Stimulated activated CD4-positive, alpha-beta T cell treated with anti-CD3 and anti-CD28 coated beads, Interleukin-2, amount 100 ng/mL, for 48 hours (primary cell): Measurements from ENCODE around the gene OCSTAMP.

Source experiments
- DNase-seq, 2 donors: peaks; one replicate each; pipeline ENCODE4 v3.0.0-alpha.2; 2020

The OCSTAMP gene

DNA sequence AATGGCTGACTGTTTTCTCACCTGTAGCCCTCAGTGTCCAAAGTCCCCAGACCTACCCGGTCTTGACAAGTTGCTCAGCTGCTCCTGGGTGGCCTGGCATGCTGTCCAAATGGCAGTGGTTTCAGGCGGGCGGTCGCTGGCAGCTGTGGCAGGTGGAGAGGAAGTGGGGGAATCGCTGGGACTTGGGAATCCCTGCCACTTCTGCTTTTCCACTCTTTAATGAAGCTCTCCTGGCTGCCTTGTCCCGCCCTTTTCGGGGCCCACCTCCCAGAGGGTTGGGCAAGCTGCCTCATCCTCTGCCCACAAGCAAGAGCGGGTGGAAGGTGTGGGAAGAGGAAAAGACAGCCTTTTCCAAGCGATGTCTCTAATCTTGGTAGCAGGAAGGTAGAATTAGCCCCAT is at the start of gene OCSTAMP:
OCSTAMP (minus strand) TSS at position 194 of the 400 bp plus-strand sequence; CDS start at position 100, 94 bp downstream.
- no peak for DNase-seq

DNA sequence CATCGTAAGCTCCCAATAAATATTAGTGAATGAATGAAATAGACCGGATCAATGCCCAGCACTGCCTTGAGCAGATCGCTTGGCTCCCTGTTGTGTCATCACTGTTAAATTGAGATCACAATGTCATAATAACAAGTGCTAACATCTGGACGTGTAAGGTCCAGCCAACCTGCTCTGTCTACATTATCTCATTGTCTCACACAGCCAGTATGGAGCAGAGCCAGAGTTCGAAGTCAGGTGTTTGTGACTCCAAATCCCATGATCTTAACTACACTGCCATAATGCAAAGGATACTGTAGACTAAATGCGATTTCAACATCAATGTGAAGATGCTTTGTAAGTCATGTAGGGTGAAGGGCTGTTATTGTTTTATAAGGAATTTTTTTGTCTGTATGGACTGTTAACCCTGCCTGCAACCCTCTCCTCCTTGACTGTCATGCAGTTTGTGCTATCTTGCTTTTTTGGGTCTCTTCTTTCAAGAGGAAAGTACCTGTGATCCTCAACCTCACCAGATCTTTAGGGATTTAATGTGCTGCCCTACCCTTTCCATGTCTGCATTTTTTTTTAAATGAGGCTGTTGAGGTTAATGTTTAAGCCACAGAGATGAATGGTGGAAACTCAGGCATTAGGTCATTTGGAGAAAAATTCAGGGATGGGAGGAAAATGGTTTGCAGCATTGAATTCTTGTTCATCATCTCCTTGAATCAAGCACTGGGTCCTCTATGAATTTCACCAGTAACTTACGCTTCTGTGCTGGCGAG is 49.0 kb upstream of the OCSTAMP start:
- DNase-seq = no peak

- DNase-seq = no peak
Observed at GRCh38 chr20:46595933-46596332, 45.5 kb upstream of the OCSTAMP start.

DNA sequence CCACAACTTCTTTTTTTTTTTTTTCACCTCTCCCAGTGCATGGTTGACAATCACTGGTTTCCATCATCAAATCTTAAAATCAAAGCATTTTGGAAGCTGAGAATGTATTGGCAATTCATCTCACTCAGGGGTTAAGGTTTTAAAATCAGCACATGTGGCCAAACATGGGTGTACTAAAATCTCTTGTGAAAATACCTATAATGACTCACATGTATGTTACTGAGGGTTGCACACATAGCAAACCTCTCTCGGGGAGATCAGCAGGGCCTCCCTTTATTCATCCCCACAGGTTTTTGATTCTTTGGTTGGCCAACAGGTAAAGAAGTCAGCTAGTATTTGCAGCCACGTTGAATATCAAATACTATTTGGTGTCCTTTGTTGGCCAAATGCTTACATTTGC is 44.3 kb upstream of the OCSTAMP start:
- no peak for DNase-seq

DNA sequence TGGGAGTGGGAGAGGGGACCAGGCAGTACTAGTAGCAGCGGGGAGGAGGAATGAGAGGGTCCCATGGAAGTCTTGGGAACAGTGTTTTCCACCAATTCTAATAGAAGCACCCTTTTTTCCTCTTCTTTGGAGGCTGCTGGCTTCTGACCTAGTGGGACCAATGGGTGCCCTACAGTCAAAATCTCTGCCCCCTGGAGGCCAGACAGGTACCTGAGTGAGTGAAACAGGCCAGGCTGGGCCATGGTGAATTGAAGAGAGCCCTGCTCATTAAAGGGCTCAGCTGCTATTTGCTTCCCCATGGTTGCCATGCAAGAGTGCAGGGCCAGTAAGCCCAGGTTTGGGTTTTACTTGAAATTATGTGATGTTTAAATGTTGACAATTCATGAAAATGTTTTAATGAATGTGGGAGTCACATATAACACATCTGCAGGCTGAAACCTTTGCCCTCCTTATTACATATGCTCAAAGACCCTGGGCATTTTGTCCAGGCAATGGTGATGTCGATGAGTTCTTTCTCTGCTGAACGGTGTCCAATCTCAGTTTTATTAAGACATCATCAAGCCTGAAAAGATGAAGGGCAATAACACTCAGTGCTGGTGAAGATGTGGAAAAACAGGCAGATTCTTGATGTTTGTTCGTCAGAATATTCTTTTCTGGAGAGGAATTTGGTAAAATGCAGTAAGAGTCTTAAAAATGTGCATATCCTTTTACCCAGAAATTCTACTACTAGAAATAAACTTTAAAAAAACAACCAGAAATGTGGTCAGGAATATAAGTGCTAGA is 42.3 kb upstream of the OCSTAMP start:
- DNase-seq = peak; percentile 8 to 11

- no peak for DNase-seq
Observed at GRCh38 chr20:46590443-46590842, 40.0 kb upstream of the OCSTAMP start.

- no peak for DNase-seq
Observed at GRCh38 chr20:46588532-46589511, 38.4 kb upstream of the OCSTAMP start.

DNA sequence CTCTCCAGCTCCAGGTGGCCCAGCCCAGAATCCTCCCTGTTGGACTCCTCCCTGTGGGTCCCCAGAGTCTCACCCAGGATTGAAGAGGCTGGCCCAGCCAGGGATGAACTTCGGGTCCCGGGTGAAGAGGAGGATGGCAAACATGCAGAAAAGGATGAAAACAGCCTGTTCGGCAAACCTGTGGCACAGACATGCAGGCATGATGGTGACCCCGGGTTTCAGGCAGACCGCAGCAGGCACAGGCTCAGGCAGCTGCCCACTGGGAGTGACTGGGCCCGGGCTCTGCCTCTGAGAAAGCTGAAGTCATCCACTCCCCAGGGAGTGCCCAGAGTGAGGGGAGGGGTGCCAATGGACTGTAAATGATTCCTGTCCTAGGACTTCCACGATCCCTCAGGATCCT is 37.5 kb upstream of the OCSTAMP start:
- no peak for DNase-seq

DNA sequence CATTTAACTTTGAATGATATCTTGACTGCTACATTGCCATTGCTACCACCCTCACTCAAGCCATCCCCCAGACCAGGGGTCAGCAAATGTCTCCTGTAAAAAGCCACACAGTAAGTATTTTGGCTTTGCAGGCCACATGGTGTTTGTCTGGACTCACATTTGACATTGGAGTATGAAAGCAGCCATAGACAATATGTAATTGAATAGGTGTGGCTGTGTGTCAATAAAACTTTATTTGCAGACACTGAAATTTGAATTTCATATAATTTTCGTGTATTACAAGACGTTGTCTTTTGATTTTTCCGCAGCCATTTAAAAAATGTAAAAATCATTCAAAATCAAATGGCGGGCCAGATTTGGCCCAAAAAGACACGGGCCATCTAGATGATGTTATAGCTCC is 36.3 kb upstream of the OCSTAMP start:
- no peak for DNase-seq

- DNase-seq = no peak
Observed at GRCh38 chr20:46584508-46584907, 34.1 kb upstream of the OCSTAMP start.

DNA sequence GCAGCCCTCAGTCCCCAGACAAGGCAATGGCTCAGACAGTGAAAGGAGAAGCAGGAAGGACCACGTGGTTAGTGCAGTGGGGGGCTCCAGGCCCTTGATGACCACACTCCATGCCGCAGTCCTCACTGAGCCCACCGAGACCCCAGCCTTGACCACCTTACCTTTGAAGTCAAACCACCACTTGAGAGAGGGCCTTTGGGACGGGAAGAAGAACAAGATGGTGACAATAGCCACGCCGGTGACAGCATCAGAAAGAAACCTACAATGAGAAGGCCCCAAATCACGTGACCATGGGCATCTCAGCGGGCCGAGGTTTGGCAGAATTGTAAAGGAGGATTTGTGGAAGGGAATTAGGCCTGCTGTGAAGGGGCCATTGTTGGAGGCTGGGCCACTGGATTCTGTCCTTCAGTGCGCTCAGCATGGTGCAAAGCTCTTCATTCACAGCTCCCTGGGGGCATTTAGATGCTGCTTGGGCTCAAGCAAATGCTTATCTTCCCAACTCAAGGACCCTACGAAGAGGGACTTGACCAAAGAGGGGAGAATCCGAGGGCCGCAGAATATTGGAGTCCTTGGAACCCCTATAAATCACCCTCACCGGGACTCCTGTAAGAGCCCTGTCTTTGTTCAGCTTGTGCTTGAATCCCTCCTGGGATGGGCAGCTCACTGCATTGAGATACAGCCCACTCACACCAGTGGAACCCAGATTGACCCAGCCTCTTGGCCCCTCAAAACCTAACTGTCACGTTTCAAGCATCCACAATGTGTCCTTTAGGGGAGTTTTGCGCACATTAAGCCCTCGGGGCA is 33.2 kb upstream of the OCSTAMP start:
- no peak for DNase-seq

GRCh38 chr20:46582648-46583047 is 32.2 kb upstream of the OCSTAMP start:
- DNase-seq = no peak

GRCh38 chr20:46581391-46581790 is 30.9 kb upstream of the OCSTAMP start:
- no peak for DNase-seq

DNA sequence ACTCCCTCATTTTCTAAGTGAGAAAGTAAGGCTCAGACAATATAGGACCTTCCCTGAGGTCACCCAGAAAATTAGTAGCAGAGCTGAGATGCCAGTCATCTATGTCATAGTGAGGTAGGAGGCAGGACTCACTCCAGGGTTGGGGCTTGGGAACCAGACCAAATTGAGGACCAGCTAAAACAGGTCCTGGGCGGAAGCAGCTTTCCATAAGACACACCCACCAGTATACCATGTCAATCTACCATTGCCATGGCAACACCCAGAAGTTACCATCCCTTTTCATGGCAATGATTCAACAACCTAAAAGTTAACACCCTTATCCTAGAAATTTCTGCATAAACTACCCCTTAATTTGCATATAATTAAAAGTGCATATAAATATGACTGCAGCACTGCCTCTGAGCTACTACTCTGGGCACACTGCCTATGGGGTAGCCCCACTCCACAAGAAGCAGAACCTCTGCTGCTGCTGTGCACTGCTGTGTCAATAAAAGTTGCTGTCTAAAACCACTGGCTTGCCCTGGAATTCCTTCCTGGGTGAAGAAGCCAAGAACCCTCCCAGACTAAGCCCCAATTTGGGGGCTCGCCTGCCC is 30.3 kb upstream of the OCSTAMP start:
- no peak for DNase-seq

DNA sequence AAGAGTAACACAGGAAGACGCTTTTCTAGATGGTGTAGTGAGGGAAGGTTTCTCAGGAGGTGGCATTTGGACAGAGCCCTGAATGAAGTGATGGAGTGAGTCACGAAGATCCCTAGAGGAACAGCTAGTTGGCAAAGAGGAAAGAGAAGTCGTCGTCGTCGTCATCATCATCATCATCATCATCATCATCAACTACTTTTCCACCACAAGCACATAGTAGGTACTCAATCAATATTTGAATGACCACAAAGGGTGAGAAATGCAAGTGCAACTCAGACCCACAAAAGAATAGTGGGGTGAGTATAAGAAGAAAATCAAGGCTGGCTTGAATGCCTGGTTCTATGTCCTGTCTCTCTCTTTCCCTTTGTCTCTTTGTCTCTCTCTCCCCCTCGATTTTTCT is 28.3 kb upstream of the OCSTAMP start:
- no peak for DNase-seq

GRCh38 chr20:46576774-46577395 is 26.4 kb upstream of the OCSTAMP start:
- no peak for DNase-seq

DNA sequence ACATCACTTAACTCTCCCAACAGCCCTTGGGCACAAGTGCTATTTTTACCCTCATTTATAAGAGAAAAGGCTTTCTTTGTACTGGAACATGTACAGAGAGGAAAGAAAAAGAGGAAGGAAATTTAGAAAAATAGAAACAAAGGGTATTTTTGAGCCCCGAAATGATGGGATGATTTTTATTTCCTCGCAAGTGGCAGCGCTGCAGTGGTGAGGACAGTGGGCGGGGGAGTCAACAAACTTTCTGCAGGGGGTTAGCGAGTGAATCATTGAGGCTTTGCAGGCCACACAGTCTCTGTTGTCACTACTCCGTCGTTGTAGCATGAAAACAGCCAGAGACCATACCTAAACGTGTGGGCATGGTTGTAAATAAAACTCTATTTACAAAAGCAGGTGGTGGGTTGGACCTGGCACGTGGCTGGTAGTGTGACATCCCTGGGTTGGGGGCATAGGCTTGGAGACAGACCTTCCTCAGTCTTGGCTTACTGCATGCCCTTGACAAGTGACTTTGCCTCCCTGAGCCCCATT is 25.5 kb upstream of the OCSTAMP start:
- no peak for DNase-seq

DNA sequence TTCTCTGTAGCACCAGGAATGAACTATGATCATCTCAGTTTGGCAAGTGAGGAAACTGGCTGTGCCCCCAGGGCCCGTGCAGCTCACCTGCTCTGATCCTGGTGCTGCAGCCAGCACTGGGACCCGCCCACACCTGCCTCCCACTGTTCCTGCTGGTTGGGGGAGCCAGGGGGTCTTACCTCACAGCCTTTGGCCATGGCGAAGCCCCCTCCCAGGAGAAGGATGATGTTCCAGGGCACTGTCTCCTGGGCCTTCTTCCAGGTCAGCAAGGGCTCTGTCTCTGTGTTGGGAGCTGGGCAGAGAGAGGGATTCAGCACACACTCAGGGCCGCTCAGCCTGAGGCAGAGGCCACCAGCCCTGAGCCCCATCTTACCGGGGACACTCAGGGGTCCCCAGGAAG is 24.9 kb upstream of the OCSTAMP start:
- DNase-seq = no peak

- no peak for DNase-seq
Observed at GRCh38 chr20:46573788-46574584, 23.5 kb upstream of the OCSTAMP start.

- DNase-seq = no peak
Observed at GRCh38 chr20:46573234-46573633, 22.8 kb upstream of the OCSTAMP start.
